AG04449 (cell line): Measurements from ENCODE around the gene PPL.

Source experiments
- CTCF ChIA-PET: fragments of 350-600 bp; formaldehyde crosslinking; extraction: SDS; loops from one replicate; lab custom pipeline; 2021; ENCODE audit warnings: antibody characterized with exemption; lab: Yijun Ruan, JAX
- POLR2A ChIA-PET: fragments of 400-600, 350-600 bp; formaldehyde crosslinking; extraction: SDS; loops from one replicate; lab custom pipeline; 2020; ENCODE audit warnings: antibody characterized with exemption, inconsistent platforms; lab: Yijun Ruan, JAX
- DNase-seq: peaks from one replicate; pipeline ENCODE4 v3.0.0-alpha.2; 2010; ENCODE audit warnings: low read depth, low spot score
- H3K4me3 ChIP-seq: 2 replicates; pipeline ENCODE4 v1.5.1; 2011; ENCODE audit warnings: low read depth, mild to moderate bottlenecking, control low read depth, low read length
- CTCF ChIP-seq: IDR thresholded peaks from one replicate; pipeline ENCODE4 v1.5.1; 2011; ENCODE audit warnings: mild to moderate bottlenecking, moderate library complexity, low read length, control low read depth, inconsistent platforms; ENCODE audit not compliant: insufficient read depth; ENCODE audit errors: missing control alignments

Gene PPL

GRCh38 chr16:4942481-4942880, 5.5 kb upstream of the PPL start:
- no peak overlapping the region for H3K4me3 ChIP-seq
- DNase-seq, result no peak
- no peak for TF ChIP-seq CTCF
- CTCF ChIA-PET, result interaction anchor here (1.4 to 4.1 kb wide), 2 partner anchors 10 to 13 kb away, joined by 4 to 26 read pairs; no protein-coding TSS in a partner anchor
- POLR2A ChIA-PET, result interaction anchor here (0.9 kb wide), 1 partner anchor 27 kb away, joined by 3 read pairs; no protein-coding TSS in a partner anchor

- no peak for DNase-seq
- TF ChIP-seq CTCF, result no peak
- no peak overlapping the region for H3K4me3 ChIP-seq
- ChIA-PET POLR2A (no interaction called here), CTCF (no interaction called here)
Measured at GRCh38 chr16:4940719-4941118, 3.8 kb upstream of the PPL start.

- ChIA-PET CTCF (interaction anchor here (0.6 to 1.2 kb wide), 3 partner anchors 17 to 20 kb away, joined by 3 to 4 read pairs (median 4); no protein-coding TSS in a partner anchor), POLR2A (interaction anchor here (0.7 kb wide), 1 partner anchor 28 kb away, joined by 5 read pairs; no protein-coding TSS in a partner anchor)
- no peak for TF ChIP-seq CTCF
- H3K4me3 ChIP-seq, result no peak overlapping the region
- DNase-seq, result no peak
Measured at GRCh38 chr16:4938683-4939030, 1.7 kb upstream of the PPL start.

GRCh38 chr16:4937782-4938682, 1.1 kb upstream of the PPL start:
- no peak for DNase-seq
- POLR2A ChIA-PET, result no interaction called here
- CTCF ChIA-PET, result interaction anchor here (1.0 kb wide), 1 partner anchor 18 kb away, joined by 4 read pairs; no protein-coding TSS in a partner anchor
- no peak for TF ChIP-seq CTCF
- no peak overlapping the region for H3K4me3 ChIP-seq

GRCh38 chr16:4936181-4936990, 562 bp downstream of the PPL start:
- peak overlapping the region; percentile 40 for H3K4me3 ChIP-seq
- no peak for TF ChIP-seq CTCF
- CTCF ChIA-PET, result interaction anchor here (1.3 kb wide), 1 partner anchor 18 kb away, joined by 3 read pairs; no protein-coding TSS in a partner anchor
- POLR2A ChIA-PET, result no interaction called here
- DNase-seq, result no peak
